Measurements from ENCODE around the gene C4orf17.
"Not testable (repeated sequence)": the region's sequence is repeated elsewhere in the genome, so short reads cannot be mapped to it uniquely, and the experiment has no call there.

C4orf17 gene

DNA sequence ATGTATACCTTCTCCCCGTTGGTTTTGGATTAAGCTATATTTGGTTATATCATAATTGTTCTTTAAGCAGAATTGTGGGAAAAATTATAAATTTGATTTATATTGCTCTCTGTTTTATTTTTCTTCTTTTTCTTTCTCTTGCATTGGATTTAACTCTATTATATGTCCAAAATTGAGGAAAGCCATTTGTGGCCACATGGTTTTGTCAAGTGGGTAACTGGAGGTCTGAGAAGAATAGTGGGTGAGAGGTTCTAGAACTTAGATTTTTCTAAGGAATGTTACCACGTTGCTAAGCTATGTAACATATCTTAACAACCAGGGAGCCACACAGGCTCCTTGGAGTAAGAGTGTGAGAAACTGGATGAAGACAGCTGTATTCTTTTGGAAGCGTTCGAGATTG is at the start of gene C4orf17:
C4orf17 (plus strand) TSS at position 301 of the 400 bp plus-strand sequence. CDS start 2,061 bp downstream, outside the sequence.
- DNase-seq, result no peak

- no peak for DNase-seq
Measured at GRCh38 chr4:99461623-99462401, 49.0 kb upstream of the C4orf17 start.

- DNase-seq, result peak; percentile 21
Measured at GRCh38 chr4:99462875-99463464, 47.9 kb upstream of the C4orf17 start.

DNA sequence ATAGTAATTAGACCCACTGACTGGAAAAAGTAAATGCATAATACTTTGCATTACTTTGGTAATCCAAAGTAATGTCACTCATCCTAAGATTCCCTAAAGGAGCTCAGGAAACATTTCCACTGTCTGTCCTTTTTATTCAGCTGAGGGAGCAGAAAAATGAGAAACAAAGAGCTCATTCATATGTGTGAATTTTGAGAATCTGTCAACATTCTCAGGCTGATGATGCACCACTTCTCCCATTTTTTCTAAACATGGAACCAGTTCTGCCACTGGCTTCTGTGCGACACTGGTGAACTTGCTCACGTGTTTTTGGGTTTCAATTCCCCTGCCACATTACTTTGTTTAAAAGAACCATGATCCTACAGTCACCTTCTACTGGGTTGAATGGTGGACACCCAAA is 47.3 kb upstream of the C4orf17 start:
- no peak for DNase-seq

DNA sequence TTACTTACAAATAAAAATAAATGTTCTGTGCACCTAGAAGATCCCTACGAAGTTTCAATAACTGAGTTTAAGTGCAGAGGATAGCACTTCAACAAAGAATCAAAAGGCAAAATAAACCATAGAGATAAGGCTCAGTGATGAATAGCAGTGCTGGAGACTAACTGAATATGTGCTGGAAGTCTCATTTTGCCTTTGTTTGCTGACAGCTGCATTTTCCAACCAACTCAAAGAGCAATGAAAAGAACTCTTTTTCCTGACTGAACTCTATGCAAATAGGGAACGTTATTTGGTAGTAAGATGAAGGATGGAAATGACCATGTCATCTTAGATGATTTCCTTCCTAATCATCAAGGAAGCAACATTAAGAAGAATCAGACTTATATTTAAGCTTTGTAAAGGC is 42.9 kb upstream of the C4orf17 start:
- no peak for DNase-seq

DNA sequence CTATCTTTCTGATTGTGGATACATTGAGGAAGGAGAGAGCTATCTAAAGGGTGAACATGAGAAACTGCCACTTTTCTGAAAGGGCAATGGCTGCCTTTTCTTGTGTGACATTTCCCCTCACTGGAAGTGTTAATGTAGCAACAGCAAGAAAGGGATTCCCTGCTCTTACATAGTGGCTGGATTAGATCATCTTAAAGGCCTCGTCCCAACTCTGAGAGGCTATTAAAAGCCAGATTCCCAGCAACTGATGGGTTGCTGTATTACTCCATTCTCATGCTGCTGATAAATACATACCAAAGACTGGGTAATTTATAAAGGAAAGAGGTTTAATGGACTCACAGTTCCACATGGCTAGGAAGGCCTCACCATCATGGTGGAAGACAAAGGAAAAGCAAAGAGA is 41.9 kb upstream of the C4orf17 start:
- DNase-seq, result no peak

DNA sequence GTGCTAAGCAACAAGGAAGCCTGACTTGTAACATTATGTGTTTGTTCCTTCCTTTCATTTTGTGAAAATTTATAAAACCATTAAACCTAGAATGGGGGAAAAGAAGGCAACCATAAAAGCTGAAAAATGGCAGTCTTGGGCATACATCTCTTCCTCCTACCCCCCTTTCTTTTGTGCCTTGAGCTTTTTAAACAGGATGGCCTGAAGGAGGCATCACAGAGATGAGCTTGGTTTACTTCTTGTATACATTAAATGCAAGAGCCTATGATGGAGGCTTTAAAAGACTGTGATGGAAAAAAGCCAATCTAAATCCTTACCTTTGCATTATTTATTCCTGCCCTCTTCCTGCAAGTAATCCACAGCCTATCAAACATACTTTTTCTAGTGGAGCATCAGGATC is 39.5 kb upstream of the C4orf17 start:
- DNase-seq, result no peak

- DNase-seq, result no peak
Measured at GRCh38 chr4:99471896-99472295, 38.9 kb upstream of the C4orf17 start.

DNA sequence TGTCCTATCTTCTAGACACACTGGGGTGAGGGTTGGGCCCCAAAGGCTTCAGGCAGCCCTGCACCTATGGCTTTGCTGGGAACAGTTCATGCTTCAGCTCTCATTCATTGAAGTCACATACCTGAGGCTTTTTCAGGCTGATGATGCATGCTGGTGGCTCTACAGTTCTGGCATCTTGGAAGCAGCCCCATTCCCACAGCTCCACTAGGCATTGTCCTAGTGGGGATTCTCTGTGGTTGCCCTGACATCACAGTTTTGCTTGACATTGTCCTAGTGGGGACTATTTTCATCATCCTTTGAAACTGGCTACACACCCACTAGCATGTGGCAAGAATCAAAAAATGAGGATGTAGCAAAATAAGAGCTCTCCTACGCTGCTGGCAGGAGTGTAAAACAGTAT is 37.7 kb upstream of the C4orf17 start:
- no peak for DNase-seq

- DNase-seq, result no peak
Measured at GRCh38 chr4:99483636-99484035, 27.2 kb upstream of the C4orf17 start.

DNA sequence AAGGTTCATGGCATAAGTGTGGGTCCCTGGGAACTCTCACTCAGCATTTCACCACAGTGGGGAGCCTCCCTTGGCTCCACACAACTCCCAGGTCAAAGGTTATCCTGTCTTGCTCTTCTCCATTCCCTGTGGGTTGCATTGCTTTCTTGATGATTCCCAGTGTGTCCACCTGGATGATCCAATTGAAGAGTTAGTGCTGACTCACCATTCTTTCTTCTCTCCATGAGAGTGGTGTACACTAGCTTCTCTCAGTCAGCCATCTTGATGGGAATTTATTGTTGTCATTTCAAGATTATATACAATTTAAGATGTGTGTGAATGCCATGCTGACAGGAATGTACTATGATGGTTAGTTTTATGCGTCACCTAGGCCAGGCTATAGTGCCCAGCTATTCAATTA is 25.6 kb upstream of the C4orf17 start:
- DNase-seq, result no peak

GRCh38 chr4:99486648-99487047 is 24.2 kb upstream of the C4orf17 start:
- not testable (repeated sequence) for DNase-seq

DNA sequence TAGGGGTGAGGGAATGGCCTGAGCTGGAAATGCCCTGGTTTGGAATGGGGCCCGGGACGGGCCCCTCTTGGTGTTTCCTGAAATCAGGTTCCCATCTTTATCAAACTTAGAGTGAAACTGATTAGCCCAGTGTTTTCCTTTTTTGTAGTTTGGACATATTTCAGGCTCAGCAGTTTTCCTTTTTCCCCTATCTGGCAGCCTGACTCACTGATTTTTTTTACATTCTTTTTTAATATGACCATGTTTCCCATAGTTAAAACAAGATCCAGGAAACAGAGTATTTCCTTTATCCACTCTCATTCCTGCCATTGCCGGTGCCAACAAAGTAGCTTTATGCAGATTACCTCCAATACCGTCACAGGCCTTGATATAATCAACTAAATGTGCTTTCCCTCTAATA is 20.5 kb upstream of the C4orf17 start:
- DNase-seq, result no peak

GRCh38 chr4:99504804-99505502 is 5.9 kb upstream of the C4orf17 start:
- no peak for DNase-seq

DNA sequence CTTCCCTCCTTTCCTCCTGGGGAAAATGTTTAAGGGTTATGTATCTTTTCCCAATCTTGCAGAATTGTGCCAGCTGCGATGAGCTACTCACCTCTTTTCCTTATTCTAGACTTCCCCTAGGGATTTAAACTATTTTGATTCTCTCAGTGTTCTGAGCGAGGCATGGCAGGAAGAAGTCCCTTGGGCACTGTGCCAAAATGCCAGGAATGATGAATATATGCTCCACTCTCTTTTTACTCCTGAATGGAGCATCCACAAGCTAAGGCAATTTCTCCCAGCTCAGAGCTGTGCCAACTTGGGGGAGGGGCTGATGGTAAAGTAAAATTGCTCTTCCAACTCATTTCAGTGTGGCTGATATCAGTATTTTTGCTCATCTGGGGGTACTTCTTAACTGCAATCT is 4.0 kb upstream of the C4orf17 start:
- no peak for DNase-seq

DNA sequence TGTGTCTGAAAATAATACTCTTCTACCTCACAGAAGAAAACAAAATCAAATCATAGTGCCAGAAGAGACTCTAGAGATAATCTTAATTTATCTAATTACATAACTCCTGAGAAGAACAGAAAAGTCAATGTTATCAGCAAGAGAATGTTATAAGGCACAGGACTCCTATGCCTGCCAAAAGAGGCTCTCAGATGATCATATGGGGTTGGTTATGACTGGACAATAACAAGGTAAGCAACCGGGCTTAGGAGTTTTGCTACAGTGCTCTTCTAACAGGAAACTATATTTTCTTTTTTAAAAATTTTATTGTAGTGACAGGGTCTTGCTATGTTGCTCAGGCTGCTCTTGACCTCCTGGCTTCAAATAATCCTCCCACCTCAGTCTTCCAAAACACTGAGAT is 3.5 kb upstream of the C4orf17 start:
- DNase-seq, result no peak

GRCh38 chr4:99507762-99508161 is 3.1 kb upstream of the C4orf17 start:
- no peak for DNase-seq

DNA sequence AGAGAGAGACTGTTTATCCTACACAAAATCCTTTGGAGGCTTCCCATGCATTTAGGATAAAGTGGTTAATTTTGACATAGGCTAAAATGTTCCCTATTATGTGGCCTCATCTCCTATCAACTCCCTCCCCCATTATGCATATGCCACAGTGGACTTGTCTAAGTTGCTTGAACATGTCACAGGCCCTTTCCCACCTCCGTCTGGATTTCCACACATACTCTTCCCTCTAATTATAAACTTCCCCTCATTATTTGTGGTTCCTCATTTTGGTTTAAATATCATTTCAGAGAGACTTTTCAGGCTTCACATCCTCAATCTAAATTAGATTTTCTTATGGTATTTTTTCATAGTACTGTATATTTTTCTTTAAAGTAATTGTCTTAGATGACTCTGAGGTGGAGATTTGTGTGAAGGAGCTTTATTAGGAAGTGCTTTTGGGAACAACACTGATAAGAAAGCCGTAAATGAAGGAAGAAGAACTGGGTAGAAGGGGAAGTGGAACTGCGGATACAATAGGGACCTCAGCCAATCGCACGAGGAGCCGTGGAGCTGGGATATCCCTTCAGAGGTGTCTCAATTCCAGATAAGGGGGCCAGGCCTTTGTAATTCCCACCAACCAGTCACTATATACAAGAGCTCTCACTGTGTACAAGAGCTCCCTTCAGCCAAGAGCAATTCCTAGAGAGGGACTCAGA is 7.9 kb downstream of the C4orf17 start:
- DNase-seq, result no peak

DNA sequence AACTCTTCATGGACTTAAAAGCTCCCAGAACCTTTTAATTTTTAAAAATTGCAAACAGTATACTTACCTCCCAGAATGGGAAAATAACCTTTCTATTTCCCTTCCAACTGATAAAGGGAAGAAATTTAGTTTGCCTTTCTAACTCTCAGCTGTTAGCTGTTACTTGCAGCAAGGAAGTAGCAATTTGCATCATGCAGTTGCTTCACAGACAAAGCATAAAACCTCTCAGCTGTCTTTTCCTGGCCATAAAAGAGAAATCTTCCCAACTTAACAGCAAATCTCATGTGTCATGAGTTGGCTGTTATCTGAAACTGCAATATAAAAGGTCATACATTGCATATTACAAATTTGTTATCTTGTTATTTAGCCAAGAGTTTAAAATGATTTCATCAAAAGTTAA is 18.4 kb downstream of the C4orf17 start:
- DNase-seq, result no peak

GRCh38 chr4:99529956-99530355 is 19.1 kb downstream of the C4orf17 start:
- DNase-seq, result no peak

- not testable (repeated sequence) for DNase-seq
Measured at GRCh38 chr4:99534699-99535098, 23.9 kb downstream of the C4orf17 start.

DNA sequence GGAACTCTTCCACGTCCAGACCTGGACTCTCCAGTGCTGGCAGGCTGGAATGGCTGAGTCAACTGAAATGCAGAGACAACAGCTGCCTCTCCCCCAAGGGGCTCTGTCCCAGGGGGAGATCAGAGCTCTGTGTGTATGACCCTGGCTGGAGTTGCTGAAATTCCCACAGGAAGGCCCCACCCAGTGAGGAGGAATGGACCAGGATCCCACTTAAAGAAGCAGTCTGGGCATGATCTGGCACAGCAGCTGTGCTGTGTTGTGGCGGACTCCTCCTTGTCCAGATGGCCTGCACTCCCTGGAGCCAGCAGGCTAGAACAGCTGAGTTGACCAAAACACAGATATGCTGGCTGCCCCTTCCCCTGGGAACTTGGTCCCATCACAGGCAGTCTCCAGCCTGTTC is 25.4 kb downstream of the C4orf17 start:
- no peak for DNase-seq

DNA sequence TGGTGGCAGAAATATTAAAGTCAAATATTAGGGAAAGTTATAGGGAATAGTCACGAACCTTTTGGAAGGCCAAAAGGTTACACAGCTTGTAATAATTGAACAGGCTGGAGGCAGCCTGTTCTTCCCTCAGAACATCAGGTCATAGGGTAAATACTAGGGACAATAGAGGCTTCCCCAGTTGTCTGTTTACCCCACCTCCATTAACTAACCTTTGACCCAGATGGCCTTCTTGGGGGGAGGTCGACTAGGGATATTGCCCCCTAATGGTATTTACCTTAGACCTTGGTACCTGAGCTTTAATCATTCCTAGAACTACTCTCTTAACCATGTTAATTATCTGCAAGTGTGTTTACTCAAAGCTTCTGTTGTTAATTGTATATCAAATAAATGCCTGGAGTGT is 26.0 kb downstream of the C4orf17 start:
- DNase-seq, result no peak

GRCh38 chr4:99537674-99538073 is 26.9 kb downstream of the C4orf17 start:
- DNase-seq, result no peak
